Transverse colon (tissue), 3 donors: ENCODE data around the gene MRGPRG.

Experiments used
- POLR2A ChIP-seq: fragments of 450-650 bp; IDR thresholded peaks from one replicate; pipeline ENCODE4 v1.6.1; 2016; ENCODE audit warnings: antibody characterized with exemption, mild to moderate bottlenecking, moderate library complexity
- TF ChIP-seq, protein P1 (sequence below), 5 experiments: fragments of 200-600 bp in 3 of 5; fragments of 450-650 bp in 2 of 5; sonication (generic) in 3 of 5; IDR thresholded peaks; 1 replicate in 2 of 5; 2 replicates in 3 of 5; pipeline ENCODE4 v1.5.1; 2016 to 2017; ENCODE audit warnings: antibody characterized with exemption in 5 of 5, inconsistent platforms in 3 of 5, mild to moderate bottlenecking in 2 of 5, moderate library complexity in 1 of 5

DNA sequence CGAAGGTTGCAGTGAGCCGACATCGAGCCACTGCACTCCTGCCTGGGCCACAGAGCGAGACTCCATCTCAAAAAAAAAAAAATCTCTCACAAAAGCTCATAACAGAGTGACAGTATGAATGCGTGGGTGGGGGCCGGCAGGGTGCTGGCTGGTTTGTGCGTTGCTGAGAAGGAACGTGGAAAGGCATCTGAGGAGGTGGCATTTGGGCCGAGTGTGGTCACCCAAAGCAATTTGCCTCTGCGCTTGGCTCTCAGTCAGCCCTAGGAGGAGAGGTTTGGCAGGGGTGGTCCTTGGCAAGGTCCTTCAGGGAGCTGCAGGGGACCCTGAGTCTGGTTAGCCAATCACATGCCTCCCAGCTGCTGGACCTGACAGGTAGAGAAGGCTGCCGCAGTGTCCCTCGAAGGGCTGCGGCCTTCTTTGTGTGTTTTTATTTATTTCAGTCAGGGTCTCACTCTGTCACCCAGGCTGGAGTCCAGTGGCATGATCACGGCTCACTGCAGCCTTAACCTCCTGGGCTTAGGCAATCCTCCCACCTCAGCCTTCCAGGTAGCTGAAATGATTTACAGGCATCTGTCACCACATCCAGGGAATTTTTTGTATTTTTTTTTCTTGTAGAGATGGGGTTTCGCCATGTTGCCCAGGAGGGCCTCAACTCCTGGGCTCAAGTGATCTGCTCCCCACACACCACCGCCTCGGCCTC, 30.0 kb downstream of the MRGPRG start:
- TF ChIP-seq, protein P1, sequence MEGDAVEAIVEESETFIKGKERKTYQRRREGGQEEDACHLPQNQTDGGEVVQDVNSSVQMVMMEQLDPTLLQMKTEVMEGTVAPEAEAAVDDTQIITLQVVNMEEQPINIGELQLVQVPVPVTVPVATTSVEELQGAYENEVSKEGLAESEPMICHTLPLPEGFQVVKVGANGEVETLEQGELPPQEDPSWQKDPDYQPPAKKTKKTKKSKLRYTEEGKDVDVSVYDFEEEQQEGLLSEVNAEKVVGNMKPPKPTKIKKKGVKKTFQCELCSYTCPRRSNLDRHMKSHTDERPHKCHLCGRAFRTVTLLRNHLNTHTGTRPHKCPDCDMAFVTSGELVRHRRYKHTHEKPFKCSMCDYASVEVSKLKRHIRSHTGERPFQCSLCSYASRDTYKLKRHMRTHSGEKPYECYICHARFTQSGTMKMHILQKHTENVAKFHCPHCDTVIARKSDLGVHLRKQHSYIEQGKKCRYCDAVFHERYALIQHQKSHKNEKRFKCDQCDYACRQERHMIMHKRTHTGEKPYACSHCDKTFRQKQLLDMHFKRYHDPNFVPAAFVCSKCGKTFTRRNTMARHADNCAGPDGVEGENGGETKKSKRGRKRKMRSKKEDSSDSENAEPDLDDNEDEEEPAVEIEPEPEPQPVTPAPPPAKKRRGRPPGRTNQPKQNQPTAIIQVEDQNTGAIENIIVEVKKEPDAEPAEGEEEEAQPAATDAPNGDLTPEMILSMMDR (IDR thresholded peaks at IDR 0.05), result no peak
- TF ChIP-seq POLR2A, result no peak
